ENCODE measurements around the gene NFKBIA.

- TF ChIP-seq POLR2AphosphoS5 (IDR thresholded peaks at IDR 0.05; ENCODE audit: borderline replicate concordance, low read depth, low read length), result no peak
- TF ChIP-seq EZH2 (IDR thresholded peaks at IDR 0.05), result no peak
- TF ChIP-seq FOXP2 (optimal IDR thresholded peaks at IDR 0.05; ENCODE audit: control extremely low read depth, extremely low read length, insufficient read depth), result no peak
Measured at GRCh38 chr14:35441160-35441559, 36.6 kb upstream of the NFKBIA start.
